OCI-LY1 (cell line): ENCODE results near the gene MKI67.

Experiments used
- CTCF ChIP-seq: fragments of 200-600 bp; sonication (generic), shearing (Covaris generic); IDR thresholded peaks from 2 replicates; pipeline ENCODE4 v1.5.1; 2017; ENCODE audit warnings: mild to moderate bottlenecking, antibody characterized with exemption, low read length, moderate library complexity, mixed read lengths
- EZH2 ChIP-seq: fragments of 200-600 bp; sonication (generic), shearing (Covaris generic); IDR thresholded peaks from 2 replicates; pipeline ENCODE4 v1.8.0; 2017; ENCODE audit warnings: borderline replicate concordance, mixed run types, mild to moderate bottlenecking, antibody characterized with exemption, low read length, moderate library complexity, mixed read lengths

GRCh38 chr10:128055061-128055868 is 71.0 kb downstream of the MKI67 start:
- no peak for TF ChIP-seq CTCF
- TF ChIP-seq EZH2 = no peak
